Right lobe of liver (tissue), 6 donors: ENCODE measurements around the gene TPST1. TPM values are rescaled to one million over a fixed set of nuclear protein-coding genes. Genes with fewer than 3 reads are reported as not detected.
A peak's percentile ranks its signal among the peaks of the same experiment; 100 is the strongest.

Experiments used
- ATAC-seq, 4 donors: fragments of 200-7000 bp; cut with Tn5 transposase; one replicate each; pipeline ENCODE4 v1.9.1; 2020; ENCODE audit warnings: mild to moderate bottlenecking in 4 of 4, moderate library complexity in 4 of 4
- DNase-seq, 3 donors: peaks; one replicate each; pipeline ENCODE4 v3.0.0-alpha.2; 2020
- H3K27ac ChIP-seq, 3 donors: fragments of 200-600 bp; one replicate each; pipeline ENCODE4 v1.8.0; 2022
- H3K27me3 ChIP-seq, 2 donors: fragments of 200-600 bp; one replicate each; pipeline ENCODE4 v1.8.0; 2022
- H3K36me3 ChIP-seq, 4 donors: fragments of 200-600 bp; sonication (generic) in 1 of 4; one replicate each; pipeline versions ENCODE4 v1.5.1 to v1.8.0; 2017 to 2022; ENCODE audit warnings: control low read depth in 1 of 4
- H3K4me1 ChIP-seq, 4 donors: fragments of 200-600 bp; sonication (generic) in 1 of 4; one replicate each; pipeline versions ENCODE4 v1.5.1 to v1.8.0; 2017 to 2022; ENCODE audit warnings: control low read depth in 1 of 4
- H3K4me3 ChIP-seq, 3 donors: fragments of 200-600 bp; one replicate each; pipeline ENCODE4 v1.8.0; 2022
- H3K9me3 ChIP-seq, 4 donors: fragments of 200-600 bp; sonication (generic) in 1 of 4; one replicate each; pipeline versions ENCODE4 v1.5.1 to v1.8.0; 2017 to 2022; ENCODE audit warnings: control low read depth in 1 of 4
- POLR2A ChIP-seq: fragments of 450-650 bp; IDR thresholded peaks from one replicate; pipeline ENCODE4 v1.6.1; 2017; ENCODE audit warnings: antibody characterized with exemption, mild to moderate bottlenecking
- WGBS: methylation state at CpG from one replicate; pipeline ENCODE4 v1.1.6; 2018; ENCODE audit warnings: low coverage, low lambda C conversion rate; ENCODE audit not compliant: insufficient coverage; ENCODE audit errors: missing lambda C conversion rate; 5-methylcytosine and 5-hydroxymethylcytosine counted together
- intact Hi-C, 2 donors: fragments of 100-400 bp; cut with DNase I; formaldehyde crosslinking; loops; one replicate each; pipeline versions ENCODE4 v1.11.2 to v1.14.1; 2022
- total RNA-seq, 6 experiments: library from RNA; depleted of rRNA in 2 of 6; stranded (reverse); fragments of >200 nt in 2 of 6; fragmentation: NEBNext Ultra II Directional in 3 of 6; extraction: Animal tissue kit (Norgen Biotek cat#: 25700) in 3 of 6; gene quantifications; one replicate each; pipeline versions ENCODE4 v1.1.0 to v1.2.4, GENCODE V29; 2016 to 2023
- TF ChIP-seq, protein P1 (sequence below), 4 donors: fragments of 200-600 bp in 3 of 4; fragments of 450-650 bp in 1 of 4; IDR thresholded peaks; one replicate each; pipeline versions ENCODE4 v1.5.1 to v1.8.0; 2016 to 2022; ENCODE audit warnings: antibody characterized with exemption in 4 of 4, mild to moderate bottlenecking in 2 of 4
- donor health status: DM: no; HTN: yes; CAD: no.
- donor health status: DM: no; HTN: no; CAD: no.
- donor health status: DM: no; HTN: no; CAD: no.
- donor health status: DM: no; HTN: yes; CAD: no.
- donor health status: DM: no; HTN: yes; CAD: no.

Gene TPST1
- total RNA-seq, 6 experiments from 2014 or later, result 18.0 to 40.5 (median 26.3) TPM

- Histone ChIP-seq H3K36me3 (no peaks in the 10 kb centered on the region), H3K4me1 (no peaks in the 10 kb centered on the region), H3K4me3 (no peak overlapping the region), H3K27ac (no peak overlapping the region), H3K27me3 (no peaks in the 10 kb centered on the region), H3K9me3 (no peaks in the 10 kb centered on the region)
- ATAC-seq (peak in 1 of 4 donors; percentile 28), DNase-seq (no peak)
- no peak for TF ChIP-seq POLR2A
- TF ChIP-seq, protein P1, sequence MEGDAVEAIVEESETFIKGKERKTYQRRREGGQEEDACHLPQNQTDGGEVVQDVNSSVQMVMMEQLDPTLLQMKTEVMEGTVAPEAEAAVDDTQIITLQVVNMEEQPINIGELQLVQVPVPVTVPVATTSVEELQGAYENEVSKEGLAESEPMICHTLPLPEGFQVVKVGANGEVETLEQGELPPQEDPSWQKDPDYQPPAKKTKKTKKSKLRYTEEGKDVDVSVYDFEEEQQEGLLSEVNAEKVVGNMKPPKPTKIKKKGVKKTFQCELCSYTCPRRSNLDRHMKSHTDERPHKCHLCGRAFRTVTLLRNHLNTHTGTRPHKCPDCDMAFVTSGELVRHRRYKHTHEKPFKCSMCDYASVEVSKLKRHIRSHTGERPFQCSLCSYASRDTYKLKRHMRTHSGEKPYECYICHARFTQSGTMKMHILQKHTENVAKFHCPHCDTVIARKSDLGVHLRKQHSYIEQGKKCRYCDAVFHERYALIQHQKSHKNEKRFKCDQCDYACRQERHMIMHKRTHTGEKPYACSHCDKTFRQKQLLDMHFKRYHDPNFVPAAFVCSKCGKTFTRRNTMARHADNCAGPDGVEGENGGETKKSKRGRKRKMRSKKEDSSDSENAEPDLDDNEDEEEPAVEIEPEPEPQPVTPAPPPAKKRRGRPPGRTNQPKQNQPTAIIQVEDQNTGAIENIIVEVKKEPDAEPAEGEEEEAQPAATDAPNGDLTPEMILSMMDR (IDR thresholded peaks at IDR 0.05), result no peak
- 81% methylated on average over 6 of the region's 45 CpGs for WGBS
- intact Hi-C loops, result no loop called here
Observed at GRCh38 chr7:66376264-66376945, 171.3 kb downstream of the TPST1 start.

DNA sequence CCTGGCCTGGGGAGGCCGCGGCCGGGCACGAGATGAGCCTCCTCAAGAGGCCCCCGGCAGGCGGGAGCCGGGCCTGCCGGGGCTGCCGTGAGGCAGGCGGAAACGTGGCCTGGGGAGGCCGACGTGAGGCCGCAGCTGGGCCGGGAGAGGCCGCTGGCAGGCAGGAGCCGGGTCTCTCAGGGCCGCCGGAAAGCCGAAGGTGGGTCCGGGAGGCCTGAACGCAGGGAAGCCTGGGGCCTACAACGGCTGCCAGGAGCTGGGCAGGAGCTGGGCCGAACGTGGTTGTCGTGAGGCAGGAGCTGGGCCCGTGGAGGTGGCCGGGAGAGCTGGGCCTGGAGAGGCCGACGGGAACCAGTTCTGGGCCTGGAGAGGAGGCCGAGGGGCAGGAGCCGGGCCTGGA lies 171.9 kb downstream of the TPST1 start:
- DNase-seq (no peak), ATAC-seq (peak in 1 of 4 donors; percentile 24)
- WGBS, result 97% methylated on average over 5 of the region's 32 CpGs

DNA sequence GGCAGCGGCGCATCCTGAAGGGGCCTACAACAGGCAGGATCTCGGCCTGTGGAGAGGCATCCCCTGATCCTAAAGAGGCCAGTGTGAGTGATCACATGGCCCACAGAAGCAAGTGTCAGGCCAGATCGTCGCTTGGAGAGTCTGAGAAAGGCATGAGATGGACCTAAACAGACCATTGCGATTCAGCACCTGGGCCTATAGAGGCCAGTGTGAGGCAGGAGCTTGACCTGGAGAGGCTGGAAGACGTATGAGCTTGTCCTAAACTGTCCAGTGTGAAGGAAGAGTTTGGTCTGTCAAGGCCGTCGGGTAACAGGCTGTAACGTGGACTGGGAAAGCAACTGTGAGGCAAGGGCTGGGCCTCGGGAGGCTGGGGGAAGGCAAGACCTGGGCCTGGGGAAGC lies 172.6 kb downstream of the TPST1 start:
- Histone ChIP-seq H3K9me3 (no peaks in the 10 kb centered on the region), H3K4me1 (no peaks in the 10 kb centered on the region), H3K27me3 (no peaks in the 10 kb centered on the region), H3K36me3 (no peaks in the 10 kb centered on the region), H3K4me3 (no peak overlapping the region), H3K27ac (no peak overlapping the region)
- DNase-seq, result no peak
- WGBS, result 95% methylated on average over 4 of the region's 11 CpGs
- intact Hi-C loops, result no loop called here
- peak in 2 of 4 donors; percentile 7 to 16 for ATAC-seq
- TF ChIP-seq, protein P1 (IDR thresholded peaks at IDR 0.05), result no peak
- no peak for TF ChIP-seq POLR2A

More for the DNA sequence above, 171.9 kb downstream of the TPST1 start:
- H3K27ac ChIP-seq, result no peak overlapping the region
- H3K4me1 ChIP-seq, result no peaks in the 10 kb centered on the region
- H3K36me3 ChIP-seq, result no peaks in the 10 kb centered on the region
- H3K4me3 ChIP-seq, result no peak overlapping the region
- TF ChIP-seq POLR2A, result no peak
- TF ChIP-seq, protein P1 (IDR thresholded peaks at IDR 0.05), result no peak
- no peaks in the 10 kb centered on the region for H3K27me3 ChIP-seq
- H3K9me3 ChIP-seq, result no peaks in the 10 kb centered on the region
- intact Hi-C loops, result no loop called here

DNA sequence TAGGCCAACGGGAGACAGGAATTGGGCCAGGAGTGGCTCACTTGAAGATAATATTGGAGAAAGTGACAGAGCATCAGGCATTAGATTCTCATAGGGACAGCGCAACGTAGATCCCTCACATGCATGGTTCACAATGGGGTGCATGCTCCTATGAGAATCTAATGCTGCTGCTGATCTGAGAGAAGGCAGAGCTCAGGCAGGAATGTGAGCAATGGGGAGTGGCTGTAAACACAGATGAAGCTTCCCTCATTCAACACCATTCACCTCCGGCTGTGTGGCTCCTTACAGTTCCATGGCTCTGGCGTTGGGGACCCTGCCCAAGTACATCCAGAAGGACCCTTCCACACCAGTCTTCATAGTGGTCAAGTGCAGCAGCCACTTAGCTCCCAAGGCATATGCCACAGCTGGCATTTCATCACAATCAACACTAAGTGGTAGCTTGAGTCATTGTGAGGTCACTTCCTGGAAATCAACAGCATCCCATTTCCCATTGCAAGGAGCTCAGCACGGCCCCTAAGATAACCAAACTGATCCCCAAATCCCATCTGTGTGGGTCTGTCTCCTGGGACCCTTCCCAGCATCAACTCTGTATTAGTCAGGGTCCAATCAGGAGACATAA lies 174.5 kb downstream of the TPST1 start:
- ATAC-seq (no peak), DNase-seq (no peak)
- H3K9me3 ChIP-seq, result no peaks in the 10 kb centered on the region
- TF ChIP-seq, protein P1 (IDR thresholded peaks at IDR 0.05), result no peak
- TF ChIP-seq POLR2A, result no peak
- H3K27ac ChIP-seq, result no peak overlapping the region
- H3K4me3 ChIP-seq, result no peak overlapping the region
- no peaks in the 10 kb centered on the region for H3K4me1 ChIP-seq
- intact Hi-C loops, result no loop called here
- H3K36me3 ChIP-seq, result no peaks in the 10 kb centered on the region
- WGBS, result 78% methylated on average over 1 of the region's 6 CpGs
- no peaks in the 10 kb centered on the region for H3K27me3 ChIP-seq
